Ishikawa (cell line): ENCODE data around the gene PRSS33.

Experiments used
- CEBPB ChIP-seq: IDR thresholded peaks from 2 replicates; pipeline ENCODE4 v1.6.1; 2012
- EGR1 ChIP-seq: IDR thresholded peaks from 2 replicates; pipeline ENCODE4 v1.6.1; 2012
- TEAD4 ChIP-seq: IDR thresholded peaks from 2 replicates; pipeline ENCODE4 v1.6.1; 2012
- TF ChIP-seq, protein P1 (sequence below): IDR thresholded peaks from 2 replicates; pipeline ENCODE4 v1.6.1; 2012

DNA sequence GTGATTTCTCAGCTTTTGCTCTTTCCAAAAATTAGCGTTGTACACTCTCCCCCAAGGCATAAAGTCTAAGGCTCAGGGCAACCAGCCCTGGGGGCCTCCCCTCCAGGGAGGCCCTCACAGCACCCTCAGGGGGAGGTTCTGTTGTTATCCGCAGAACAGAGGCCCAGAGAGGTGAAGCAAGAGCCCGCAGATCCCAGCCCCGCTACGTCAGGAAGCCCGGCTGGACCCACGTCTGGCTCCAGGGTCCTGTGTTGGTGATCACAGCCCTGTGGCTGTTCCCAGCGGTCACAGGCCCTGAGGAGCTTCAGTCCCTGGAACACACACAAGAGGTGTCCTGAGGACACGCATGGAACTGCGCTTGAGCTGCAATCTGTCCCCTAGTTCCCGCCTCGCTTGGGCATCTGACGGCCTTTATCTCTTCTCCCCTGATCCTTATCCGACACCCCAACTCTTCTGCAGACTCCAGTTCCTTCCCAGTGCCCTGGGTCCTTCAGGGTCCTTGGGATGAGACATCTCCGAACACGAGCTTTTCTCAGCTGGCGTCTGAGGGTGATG, 41.6 kb upstream of the PRSS33 start:
- TF ChIP-seq, protein P1, sequence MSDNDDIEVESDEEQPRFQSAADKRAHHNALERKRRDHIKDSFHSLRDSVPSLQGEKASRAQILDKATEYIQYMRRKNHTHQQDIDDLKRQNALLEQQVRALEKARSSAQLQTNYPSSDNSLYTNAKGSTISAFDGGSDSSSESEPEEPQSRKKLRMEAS: no peak
- no peak for TF ChIP-seq EGR1
- no peak for TF ChIP-seq CEBPB
- TF ChIP-seq TEAD4: no peak
